DOHH2 (cell line): ENCODE measurements around the gene CCDC85C.

Source experiments
- CTCF ChIP-seq: fragments of 200-600 bp; sonication (generic); IDR thresholded peaks from one replicate; pipeline ENCODE4 v1.5.1; 2014; ENCODE audit warnings: antibody characterized with exemption, mild to moderate bottlenecking, low read depth, low read length; ENCODE audit not compliant: poor library complexity, severe bottlenecking
- EZH2phosphoT487 ChIP-seq: fragments of 200-600 bp; sonication (generic); IDR thresholded peaks from 2 replicates; pipeline ENCODE4 v1.6.1; 2017; ENCODE audit warnings: borderline replicate concordance, mild to moderate bottlenecking, antibody characterized with exemption, low read length, moderate library complexity, mixed read lengths

GRCh38 chr14:99529899-99530298 lies 74.1 kb downstream of the CCDC85C start:
- TF ChIP-seq CTCF (no peak), EZH2phosphoT487 (no peak)
